ENCODE measurements around the gene TPPP2. TPM values are rescaled to one million over a fixed set of nuclear protein-coding genes. Genes with fewer than 3 reads are reported as not detected.
A peak's percentile ranks its signal among the peaks of the same experiment; 100 is the strongest.

The TPPP2 gene
- total RNA-seq, 1 experiment from 2014 or later = 0.35 TPM

DNA sequence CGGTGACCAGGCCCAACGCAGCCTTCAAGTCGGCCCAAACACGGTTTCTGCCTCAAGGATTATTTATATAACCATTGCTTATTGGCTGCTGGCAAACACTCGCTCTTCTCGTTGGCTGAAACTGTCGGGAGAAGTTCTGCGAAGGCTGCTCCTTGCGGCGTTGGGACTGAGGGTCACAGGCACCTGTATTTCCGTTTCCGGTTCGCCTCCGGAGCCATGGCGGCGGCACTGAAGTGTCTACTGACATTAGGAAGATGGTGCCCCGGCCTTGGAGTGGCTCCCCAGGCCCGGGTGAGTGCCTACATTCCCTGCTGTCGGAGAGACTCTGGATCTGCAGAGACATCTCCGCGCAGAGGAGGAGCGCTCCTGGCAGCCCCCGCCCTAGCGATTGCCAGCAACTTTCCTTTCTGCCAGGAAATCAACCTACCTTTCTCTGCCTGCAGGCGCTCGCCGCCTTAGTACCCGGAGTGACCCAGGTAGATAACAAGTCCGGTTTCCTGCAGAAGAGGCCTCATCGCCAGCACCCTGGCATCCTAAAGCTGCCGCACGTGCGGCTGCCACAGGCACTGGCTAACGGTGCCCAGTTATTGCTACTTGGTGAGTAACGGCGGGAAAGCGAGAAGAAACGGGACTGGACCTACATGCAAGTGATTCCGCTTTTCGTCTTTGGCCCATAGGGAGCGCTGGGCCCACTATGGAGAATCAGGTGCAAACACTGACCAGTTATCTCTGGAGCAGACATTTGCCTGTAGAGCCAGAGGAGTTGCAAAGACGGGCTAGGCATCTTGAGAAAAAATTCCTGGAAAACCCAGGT, 40.0 kb upstream of the TPPP2 start, which contains the start of gene METTL17 (continued):
- TF ChIP-seq, protein P1, sequence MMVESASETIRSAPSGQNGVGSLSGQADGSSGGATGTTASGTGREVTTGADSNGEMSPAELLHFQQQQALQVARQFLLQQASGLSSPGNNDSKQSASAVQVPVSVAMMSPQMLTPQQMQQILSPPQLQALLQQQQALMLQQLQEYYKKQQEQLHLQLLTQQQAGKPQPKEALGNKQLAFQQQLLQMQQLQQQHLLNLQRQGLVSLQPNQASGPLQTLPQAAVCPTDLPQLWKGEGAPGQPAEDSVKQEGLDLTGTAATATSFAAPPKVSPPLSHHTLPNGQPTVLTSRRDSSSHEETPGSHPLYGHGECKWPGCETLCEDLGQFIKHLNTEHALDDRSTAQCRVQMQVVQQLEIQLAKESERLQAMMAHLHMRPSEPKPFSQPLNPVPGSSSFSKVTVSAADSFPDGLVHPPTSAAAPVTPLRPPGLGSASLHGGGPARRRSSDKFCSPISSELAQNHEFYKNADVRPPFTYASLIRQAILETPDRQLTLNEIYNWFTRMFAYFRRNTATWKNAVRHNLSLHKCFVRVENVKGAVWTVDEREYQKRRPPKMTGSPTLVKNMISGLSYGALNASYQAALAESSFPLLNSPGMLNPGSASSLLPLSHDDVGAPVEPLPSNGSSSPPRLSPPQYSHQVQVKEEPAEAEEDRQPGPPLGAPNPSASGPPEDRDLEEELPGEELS (CRISPR knock-in tag; IDR thresholded peaks at IDR 0.05) = 0 out of 2 replicates have a peak, but pooled peaks have one; percentile 54
- 0 out of 2 replicates have a peak, but pooled peaks have one; percentile 21 for TF ChIP-seq CREM (CRISPR knock-in tag; IDR thresholded peaks at IDR 0.05)

DNA sequence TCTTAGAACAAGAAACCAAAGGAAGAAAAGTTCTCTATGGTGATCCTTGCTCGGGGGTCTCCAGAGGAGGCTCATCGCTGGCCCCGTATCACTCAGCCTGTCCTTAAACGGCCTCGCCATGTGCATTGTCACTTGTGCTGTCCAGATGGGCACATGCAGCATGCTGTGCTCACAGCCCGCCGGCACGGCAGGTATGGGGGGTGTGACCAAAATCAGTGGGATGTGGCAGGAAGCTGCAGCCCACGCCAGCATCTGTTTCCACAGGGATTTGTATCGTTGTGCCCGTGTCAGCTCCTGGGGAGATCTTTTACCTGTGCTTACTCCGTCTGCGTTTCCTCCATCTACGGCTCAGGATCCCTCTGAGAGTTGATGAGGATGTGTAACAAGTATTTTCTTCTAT, 33.5 kb upstream of the TPPP2 start:
- Mint-ChIP-seq H3K4me1 (peaks cover 21% of the 10 kb centered on the region), H3K27me3 (ENCODE audit: low read depth) (no peaks in the 10 kb centered on the region; the same call in 1 of the 2 replicates), H3K27ac (no peak overlapping the region), H3K36me3 (peaks cover 52% of the 10 kb centered on the region), H3K9me3 (no peaks in the 10 kb centered on the region), H3K4me3 (no peak overlapping the region)
- no peak for DNase-seq (ENCODE audit: low spot score)
- ChIA-PET POLR2A (no interaction called here), CTCF (interaction anchor here (0.9 to 5.6 kb wide), 7 partner anchors 18 to 96 kb away, joined by 3 to 78 read pairs (median 9); no protein-coding TSS in a partner anchor)
- no peak for ATAC-seq
- TF ChIP-seq ZBTB21 (CRISPR knock-in tag; IDR thresholded peaks at IDR 0.05; ENCODE audit: borderline replicate concordance) = no peak
- TF ChIP-seq, protein P2, sequence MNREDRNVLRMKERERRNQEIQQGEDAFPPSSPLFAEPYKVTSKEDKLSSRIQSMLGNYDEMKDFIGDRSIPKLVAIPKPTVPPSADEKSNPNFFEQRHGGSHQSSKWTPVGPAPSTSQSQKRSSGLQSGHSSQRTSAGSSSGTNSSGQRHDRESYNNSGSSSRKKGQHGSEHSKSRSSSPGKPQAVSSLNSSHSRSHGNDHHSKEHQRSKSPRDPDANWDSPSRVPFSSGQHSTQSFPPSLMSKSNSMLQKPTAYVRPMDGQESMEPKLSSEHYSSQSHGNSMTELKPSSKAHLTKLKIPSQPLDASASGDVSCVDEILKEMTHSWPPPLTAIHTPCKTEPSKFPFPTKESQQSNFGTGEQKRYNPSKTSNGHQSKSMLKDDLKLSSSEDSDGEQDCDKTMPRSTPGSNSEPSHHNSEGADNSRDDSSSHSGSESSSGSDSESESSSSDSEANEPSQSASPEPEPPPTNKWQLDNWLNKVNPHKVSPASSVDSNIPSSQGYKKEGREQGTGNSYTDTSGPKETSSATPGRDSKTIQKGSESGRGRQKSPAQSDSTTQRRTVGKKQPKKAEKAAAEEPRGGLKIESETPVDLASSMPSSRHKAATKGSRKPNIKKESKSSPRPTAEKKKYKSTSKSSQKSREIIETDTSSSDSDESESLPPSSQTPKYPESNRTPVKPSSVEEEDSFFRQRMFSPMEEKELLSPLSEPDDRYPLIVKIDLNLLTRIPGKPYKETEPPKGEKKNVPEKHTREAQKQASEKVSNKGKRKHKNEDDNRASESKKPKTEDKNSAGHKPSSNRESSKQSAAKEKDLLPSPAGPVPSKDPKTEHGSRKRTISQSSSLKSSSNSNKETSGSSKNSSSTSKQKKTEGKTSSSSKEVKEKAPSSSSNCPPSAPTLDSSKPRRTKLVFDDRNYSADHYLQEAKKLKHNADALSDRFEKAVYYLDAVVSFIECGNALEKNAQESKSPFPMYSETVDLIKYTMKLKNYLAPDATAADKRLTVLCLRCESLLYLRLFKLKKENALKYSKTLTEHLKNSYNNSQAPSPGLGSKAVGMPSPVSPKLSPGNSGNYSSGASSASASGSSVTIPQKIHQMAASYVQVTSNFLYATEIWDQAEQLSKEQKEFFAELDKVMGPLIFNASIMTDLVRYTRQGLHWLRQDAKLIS (CRISPR knock-in tag; IDR thresholded peaks at IDR 0.05; ENCODE audit: borderline replicate concordance) = no peak
- TF ChIP-seq JAZF1 (CRISPR knock-in tag; IDR thresholded peaks at IDR 0.05) = no peak
- TF ChIP-seq TCF7 (CRISPR knock-in tag; IDR thresholded peaks at IDR 0.05; ENCODE audit: low read depth) = no peak
- TF ChIP-seq SMAD4 (CRISPR knock-in tag; IDR thresholded peaks at IDR 0.05) = no peak
- TF ChIP-seq SMAD3 (CRISPR knock-in tag; IDR thresholded peaks at IDR 0.05; ENCODE audit: borderline replicate concordance) = no peak
- TF ChIP-seq, protein P3, sequence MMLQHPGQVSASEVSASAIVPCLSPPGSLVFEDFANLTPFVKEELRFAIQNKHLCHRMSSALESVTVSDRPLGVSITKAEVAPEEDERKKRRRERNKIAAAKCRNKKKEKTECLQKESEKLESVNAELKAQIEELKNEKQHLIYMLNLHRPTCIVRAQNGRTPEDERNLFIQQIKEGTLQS (CRISPR knock-in tag; conservative IDR thresholded peaks at IDR 0.05) = no peak
- no peak for TF ChIP-seq TEAD4 (CRISPR knock-in tag; IDR thresholded peaks at IDR 0.05)
- TF ChIP-seq FOXK1 (CRISPR knock-in tag; IDR thresholded peaks at IDR 0.05) = no peak

DNA sequence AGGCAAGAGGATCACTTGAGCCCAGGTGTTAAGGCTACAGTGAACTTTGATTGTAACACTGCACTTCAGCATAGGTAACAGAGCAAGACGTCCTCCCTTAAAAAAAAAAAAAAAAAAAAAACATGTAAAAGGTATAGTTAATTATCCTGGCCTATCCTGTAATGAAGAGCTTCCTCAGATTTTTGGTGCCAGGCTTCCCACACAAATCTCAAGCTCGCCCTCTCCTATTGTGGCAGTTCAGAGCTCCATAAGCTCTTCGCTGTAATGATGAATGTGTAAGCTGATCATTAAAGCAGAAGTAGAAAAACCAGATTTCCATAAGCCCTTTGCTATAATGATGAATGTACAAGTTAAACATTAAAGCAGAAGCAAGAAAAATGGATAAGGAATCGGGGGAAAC, 32.9 kb upstream of the TPPP2 start:
- DNase-seq (ENCODE audit: low spot score) (no peak), ATAC-seq (no peak)
- POLR2A ChIA-PET = interaction anchor here (0.6 to 0.7 kb wide), 2 partner anchors 74 to 196 kb away, joined by 5 to 8 read pairs; no protein-coding TSS in a partner anchor
- CTCF ChIA-PET = interaction anchor here (0.6 to 5.6 kb wide), 11 partner anchors 9 to 171 kb away, joined by 3 to 78 read pairs (median 5); no protein-coding TSS in a partner anchor
- Mint-ChIP-seq H3K4me1 (peaks cover 18% of the 10 kb centered on the region), H3K9me3 (no peaks in the 10 kb centered on the region), H3K36me3 (peaks cover 46% of the 10 kb centered on the region), H3K27me3 (ENCODE audit: low read depth) (no peaks in the 10 kb centered on the region; the same call in 1 of the 2 replicates), H3K4me3 (no peak overlapping the region), H3K27ac (peak overlapping the region; percentile 78; the same call in 1 of the 2 replicates)
- TF ChIP-seq TP53 (CRISPR knock-in tag; IDR thresholded peaks at IDR 0.05) (no peak), SMAD4 (CRISPR knock-in tag; IDR thresholded peaks at IDR 0.05) (no peak), SMAD3 (CRISPR knock-in tag; IDR thresholded peaks at IDR 0.05; ENCODE audit: borderline replicate concordance) (no peak), FOXK1 (CRISPR knock-in tag; IDR thresholded peaks at IDR 0.05) (no peak), SP1 (CRISPR knock-in tag; conservative IDR thresholded peaks at IDR 0.05) (no peak)
- TF ChIP-seq, protein P4, sequence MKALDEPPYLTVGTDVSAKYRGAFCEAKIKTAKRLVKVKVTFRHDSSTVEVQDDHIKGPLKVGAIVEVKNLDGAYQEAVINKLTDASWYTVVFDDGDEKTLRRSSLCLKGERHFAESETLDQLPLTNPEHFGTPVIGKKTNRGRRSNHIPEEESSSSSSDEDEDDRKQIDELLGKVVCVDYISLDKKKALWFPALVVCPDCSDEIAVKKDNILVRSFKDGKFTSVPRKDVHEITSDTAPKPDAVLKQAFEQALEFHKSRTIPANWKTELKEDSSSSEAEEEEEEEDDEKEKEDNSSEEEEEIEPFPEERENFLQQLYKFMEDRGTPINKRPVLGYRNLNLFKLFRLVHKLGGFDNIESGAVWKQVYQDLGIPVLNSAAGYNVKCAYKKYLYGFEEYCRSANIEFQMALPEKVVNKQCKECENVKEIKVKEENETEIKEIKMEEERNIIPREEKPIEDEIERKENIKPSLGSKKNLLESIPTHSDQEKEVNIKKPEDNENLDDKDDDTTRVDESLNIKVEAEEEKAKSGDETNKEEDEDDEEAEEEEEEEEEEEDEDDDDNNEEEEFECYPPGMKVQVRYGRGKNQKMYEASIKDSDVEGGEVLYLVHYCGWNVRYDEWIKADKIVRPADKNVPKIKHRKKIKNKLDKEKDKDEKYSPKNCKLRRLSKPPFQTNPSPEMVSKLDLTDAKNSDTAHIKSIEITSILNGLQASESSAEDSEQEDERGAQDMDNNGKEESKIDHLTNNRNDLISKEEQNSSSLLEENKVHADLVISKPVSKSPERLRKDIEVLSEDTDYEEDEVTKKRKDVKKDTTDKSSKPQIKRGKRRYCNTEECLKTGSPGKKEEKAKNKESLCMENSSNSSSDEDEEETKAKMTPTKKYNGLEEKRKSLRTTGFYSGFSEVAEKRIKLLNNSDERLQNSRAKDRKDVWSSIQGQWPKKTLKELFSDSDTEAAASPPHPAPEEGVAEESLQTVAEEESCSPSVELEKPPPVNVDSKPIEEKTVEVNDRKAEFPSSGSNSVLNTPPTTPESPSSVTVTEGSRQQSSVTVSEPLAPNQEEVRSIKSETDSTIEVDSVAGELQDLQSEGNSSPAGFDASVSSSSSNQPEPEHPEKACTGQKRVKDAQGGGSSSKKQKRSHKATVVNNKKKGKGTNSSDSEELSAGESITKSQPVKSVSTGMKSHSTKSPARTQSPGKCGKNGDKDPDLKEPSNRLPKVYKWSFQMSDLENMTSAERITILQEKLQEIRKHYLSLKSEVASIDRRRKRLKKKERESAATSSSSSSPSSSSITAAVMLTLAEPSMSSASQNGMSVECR (CRISPR knock-in tag; IDR thresholded peaks at IDR 0.05; ENCODE audit: borderline replicate concordance) = no peak
- TF ChIP-seq, protein P5, sequence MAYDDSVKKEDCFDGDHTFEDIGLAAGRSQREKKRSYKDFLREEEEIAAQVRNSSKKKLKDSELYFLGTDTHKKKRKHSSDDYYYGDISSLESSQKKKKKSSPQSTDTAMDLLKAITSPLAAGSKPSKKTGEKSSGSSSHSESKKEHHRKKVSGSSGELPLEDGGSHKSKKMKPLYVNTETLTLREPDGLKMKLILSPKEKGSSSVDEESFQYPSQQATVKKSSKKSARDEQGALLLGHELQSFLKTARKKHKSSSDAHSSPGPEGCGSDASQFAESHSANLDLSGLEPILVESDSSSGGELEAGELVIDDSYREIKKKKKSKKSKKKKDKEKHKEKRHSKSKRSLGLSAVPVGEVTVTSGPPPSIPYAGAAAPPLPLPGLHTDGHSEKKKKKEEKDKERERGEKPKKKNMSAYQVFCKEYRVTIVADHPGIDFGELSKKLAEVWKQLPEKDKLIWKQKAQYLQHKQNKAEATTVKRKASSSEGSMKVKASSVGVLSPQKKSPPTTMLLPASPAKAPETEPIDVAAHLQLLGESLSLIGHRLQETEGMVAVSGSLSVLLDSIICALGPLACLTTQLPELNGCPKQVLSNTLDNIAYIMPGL (CRISPR knock-in tag; IDR thresholded peaks at IDR 0.05) = no peak
